PFSK-1 (cell line): ENCODE measurements around the gene PPP1CB.

Experiments used
- POLR2AphosphoS5 ChIP-seq: IDR thresholded peaks from 2 replicates; pipeline ENCODE4 v1.6.1; 2012; ENCODE audit warnings: low read depth, mild to moderate bottlenecking, control low read depth, low read length, moderate library complexity
- SIN3A ChIP-seq: IDR thresholded peaks from 2 replicates; pipeline ENCODE4 v1.6.1; 2012; ENCODE audit warnings: mild to moderate bottlenecking, low read length, moderate library complexity, borderline replicate concordance; ENCODE audit not compliant: insufficient read depth
- TAF1 ChIP-seq: IDR thresholded peaks from 2 replicates; pipeline ENCODE4 v1.6.1; 2012; ENCODE audit warnings: low read length, control low read depth, borderline replicate concordance; ENCODE audit not compliant: insufficient read depth

- TF ChIP-seq POLR2AphosphoS5 (no peak), TAF1 (no peak), SIN3A (no peak)
Measured at GRCh38 chr2:28709101-28709500, 42.5 kb upstream of the PPP1CB start.
